ENCODE results near the gene IFITM1. TPM values are rescaled to one million over a fixed set of nuclear protein-coding genes. Genes with fewer than 3 reads are reported as not detected.
A peak's percentile ranks its signal among the peaks of the same experiment; 100 is the strongest.
"Not testable (repeated sequence)": the region's sequence is repeated elsewhere in the genome, so short reads cannot be mapped to it uniquely, and the experiment has no call there.

IFITM1 gene
- total RNA-seq, 1 donor from 2014 or later: 13.3 TPM

GRCh38 chr11:319121-319887 is 5.5 kb downstream of the IFITM1 start:
- Mint-ChIP-seq H3K4me3 (peak overlapping the region; percentile 95), H3K27me3 (ENCODE audit: insufficient read depth, low read depth) (peaks cover 12% of the 10 kb centered on the region), H3K4me1 (peaks cover 35% of the 10 kb centered on the region)
- peaks cover 36% of the 10 kb centered on the region for H3K4me1 ChIP-seq
- H3K4me3 ChIP-seq: peak overlapping the region; percentile 45
- not testable (repeated sequence) for H3K9ac ChIP-seq; H4K20me1 ChIP-seq (ENCODE audit: low read depth); H3K27ac Mint-ChIP-seq; H3K36me3 Mint-ChIP-seq; H3K36me3 ChIP-seq; H3K27ac ChIP-seq; H3K79me2 ChIP-seq (ENCODE audit: low read depth); H3K9me3 ChIP-seq (ENCODE audit: low read depth); H2AFZ ChIP-seq (replicated peaks); H3K9me3 Mint-ChIP-seq
- H3K4me2 ChIP-seq: peak overlapping the region; percentile 79
- peaks cover 38% of the 10 kb centered on the region for H3K27me3 ChIP-seq
- H3F3A ChIP-seq (ENCODE audit: low read depth): peaks cover 25% of the 10 kb centered on the region
- DNase-seq (ENCODE audit: low spot score): peak; percentile 36

DNA sequence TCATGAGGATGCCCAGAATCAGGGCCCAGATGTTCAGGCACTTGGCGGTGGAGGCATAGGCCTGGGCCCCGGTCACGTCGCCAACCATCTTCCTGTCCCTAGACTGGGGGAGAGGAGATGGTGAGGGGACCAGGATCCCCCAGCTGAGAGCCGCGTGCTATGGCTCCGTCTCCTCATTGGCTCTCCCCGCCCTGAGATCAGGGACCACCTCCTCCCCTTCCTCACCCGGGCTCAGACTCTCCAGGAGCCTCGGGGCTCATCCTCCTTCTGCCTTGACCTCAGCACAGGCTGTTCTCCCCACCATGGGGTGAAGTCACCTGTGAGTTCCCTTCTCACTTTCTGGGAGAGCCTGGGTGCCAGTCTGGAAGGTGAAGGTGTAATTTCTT is 6.0 kb downstream of the IFITM1 start:
- H3F3A ChIP-seq (ENCODE audit: low read depth): peaks cover 27% of the 10 kb centered on the region
- peak overlapping the region; percentile 99 for H3K4me2 ChIP-seq
- not testable (repeated sequence) for H3K9me3 Mint-ChIP-seq; H3K27ac ChIP-seq; H3K9ac ChIP-seq; H3K79me2 ChIP-seq (ENCODE audit: low read depth); H3K9me3 ChIP-seq (ENCODE audit: low read depth); H3K36me3 ChIP-seq; H2AFZ ChIP-seq (replicated peaks); H3K27ac Mint-ChIP-seq; H3K36me3 Mint-ChIP-seq; H4K20me1 ChIP-seq (ENCODE audit: low read depth)
- peaks cover 38% of the 10 kb centered on the region for H3K4me1 Mint-ChIP-seq
- peak overlapping the region; percentile 95 for H3K4me3 Mint-ChIP-seq
- peak overlapping the region; percentile 68 for H3K4me3 ChIP-seq
- H3K27me3 ChIP-seq: peaks cover 32% of the 10 kb centered on the region
- H3K27me3 Mint-ChIP-seq (ENCODE audit: insufficient read depth, low read depth): peaks cover 12% of the 10 kb centered on the region
- peaks cover 41% of the 10 kb centered on the region for H3K4me1 ChIP-seq
- peak; percentile 1 for DNase-seq (ENCODE audit: low spot score)

- Histone ChIP-seq H3K36me3 (no peaks in the 10 kb centered on the region), H2AFZ (replicated peaks) (no peak overlapping the region), H3K4me1 (peaks cover 14% of the 10 kb centered on the region), H3K4me2 (no peak overlapping the region), H3K79me2 (ENCODE audit: low read depth) (no peaks in the 10 kb centered on the region), H3K4me3 (no peak overlapping the region), H3K9ac (no peak overlapping the region), H3K27ac (no peak overlapping the region), H3K9me3 (ENCODE audit: low read depth) (no peaks in the 10 kb centered on the region), H3F3A (ENCODE audit: low read depth) (peaks cover 19% of the 10 kb centered on the region), H3K27me3 (no peaks in the 10 kb centered on the region), H4K20me1 (ENCODE audit: low read depth) (no peaks in the 10 kb centered on the region)
- H3K4me3 Mint-ChIP-seq: no peak overlapping the region
- H3K27ac Mint-ChIP-seq: peak overlapping the region; percentile 27
- H3K4me1 Mint-ChIP-seq: peaks cover 43% of the 10 kb centered on the region
- H3K36me3 Mint-ChIP-seq: no peaks in the 10 kb centered on the region
- no peak for DNase-seq (ENCODE audit: low spot score)
- no peaks in the 10 kb centered on the region for H3K27me3 Mint-ChIP-seq (ENCODE audit: insufficient read depth, low read depth)
- TF ChIP-seq EZH2 (IDR thresholded peaks at IDR 0.05) (no peak), EZH2phosphoT487 (IDR thresholded peaks at IDR 0.05) (no peak), CTCF (IDR thresholded peaks at IDR 0.05) (no peak)
- no peaks in the 10 kb centered on the region for H3K9me3 Mint-ChIP-seq
Observed at GRCh38 chr11:324156-324555, 10.3 kb downstream of the IFITM1 start.

DNA sequence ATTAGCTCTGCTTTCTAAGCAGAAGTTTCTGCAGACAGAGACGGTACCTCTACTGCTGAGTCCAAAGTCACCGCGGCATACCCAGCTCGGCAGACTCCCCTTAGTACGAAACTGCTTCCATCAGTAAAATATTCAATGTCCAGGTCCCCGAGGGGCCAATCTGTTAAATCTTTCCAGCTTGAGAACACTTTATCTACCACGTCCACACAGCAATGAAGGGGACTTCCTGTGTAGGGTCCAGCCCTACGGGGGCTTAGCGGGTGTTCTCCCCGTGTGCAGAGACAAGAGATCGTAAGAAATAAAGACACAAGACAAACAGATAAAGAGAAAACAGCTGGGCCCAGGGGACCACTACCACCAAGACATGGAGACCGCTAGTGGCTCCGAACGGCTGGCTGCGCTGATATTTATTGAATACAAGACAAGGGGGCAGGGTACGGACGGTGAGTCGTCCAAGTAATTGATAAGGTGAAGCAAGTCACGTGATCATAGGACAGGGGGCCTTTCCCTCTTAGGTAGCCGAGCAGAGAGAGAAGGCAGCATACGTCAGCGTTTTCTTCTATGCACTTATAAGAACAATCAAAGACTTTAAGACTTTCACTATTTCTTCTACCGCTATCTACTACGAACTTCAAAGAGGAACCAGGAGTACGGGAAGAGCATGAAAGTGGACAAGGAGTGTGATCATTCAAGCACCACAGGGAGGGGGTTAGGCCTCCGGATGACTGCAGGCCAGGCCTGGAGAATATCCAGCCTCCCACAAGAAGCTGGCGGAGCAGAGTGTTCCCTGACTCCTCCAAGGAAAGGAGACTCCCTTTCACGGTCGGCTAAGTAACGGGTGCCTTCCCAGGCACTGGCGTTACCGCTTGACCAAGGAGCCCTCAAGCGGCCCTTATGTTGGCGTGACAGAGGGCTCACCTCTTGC is 11.0 kb downstream of the IFITM1 start:
- H3K36me3 Mint-ChIP-seq; H2AFZ ChIP-seq (replicated peaks); H3K4me3 Mint-ChIP-seq: not testable (repeated sequence)

More for the DNA sequence above, 11.0 kb downstream of the IFITM1 start:
- not testable (repeated sequence) for H3K27me3 Mint-ChIP-seq (ENCODE audit: insufficient read depth, low read depth); H3K79me2 ChIP-seq (ENCODE audit: low read depth); H3K9ac ChIP-seq; H3K36me3 ChIP-seq; H3K4me3 ChIP-seq; H3K9me3 ChIP-seq (ENCODE audit: low read depth); DNase-seq (ENCODE audit: low spot score); H3K4me1 ChIP-seq; H3K27me3 ChIP-seq; H4K20me1 ChIP-seq (ENCODE audit: low read depth); H3K27ac ChIP-seq; H3K4me2 ChIP-seq; H3K9me3 Mint-ChIP-seq
- H3F3A ChIP-seq (ENCODE audit: low read depth): peaks cover 14% of the 10 kb centered on the region
- Mint-ChIP-seq H3K4me1 (peaks cover 46% of the 10 kb centered on the region), H3K27ac (peak overlapping the region; percentile 90)
